HepG2 (cell line): ENCODE results near the gene GATC. TPM values are rescaled to one million over a fixed set of nuclear protein-coding genes. Genes with fewer than 3 reads are reported as not detected.

ENCODE experiments used
- AGO1 ChIP-seq: fragments of 200-400 bp; formaldehyde crosslinking; IDR thresholded peaks from 2 replicates; pipeline ENCODE4 v1.6.1; 2017; ENCODE audit warnings: mild to moderate bottlenecking, low read depth, low read length, moderate library complexity; ENCODE audit not compliant: poor library complexity, severe bottlenecking
- ARID3A ChIP-seq: IDR thresholded peaks from 2 replicates; pipeline ENCODE4 v1.6.1; 2012; ENCODE audit warnings: low read depth, low read length, improper control_type of control experiment
- ARID4A ChIP-seq: sonication (generic); formaldehyde crosslinking; IDR thresholded peaks from 2 replicates; pipeline ENCODE4 v1.5.0; 2020; ENCODE audit warnings: mild to moderate bottlenecking, missing genetic modification reagents, borderline replicate concordance
- ELF1 ChIP-seq: sonication (generic); formaldehyde crosslinking; IDR thresholded peaks from 2 replicates; pipeline ENCODE4 v1.4.0; 2020; ENCODE audit warnings: missing genetic modification reagents
- KDM2A ChIP-seq: sonication (generic); formaldehyde crosslinking; IDR thresholded peaks from 2 replicates; pipeline ENCODE4 v1.4.0; 2020; ENCODE audit warnings: low read depth, missing genetic modification reagents, borderline replicate concordance
- PPARG ChIP-seq: conservative IDR thresholded peaks from 2 replicates; pipeline ENCODE4 v1.6.1; 2016; ENCODE audit warnings: missing biosample characterization, missing genetic modification reagents
- RFX1 ChIP-seq: fragments of 450-650 bp; IDR thresholded peaks from 2 replicates; pipeline ENCODE4 v1.6.1; 2017
- RORA ChIP-seq: sonication (generic); formaldehyde crosslinking; IDR thresholded peaks from 2 replicates; pipeline ENCODE4 v1.5.0; 2020; ENCODE audit warnings: mild to moderate bottlenecking, missing genetic modification reagents, moderate library complexity
- SCMH1 ChIP-seq: sonication (generic); formaldehyde crosslinking; IDR thresholded peaks from 2 replicates; pipeline ENCODE4 v1.9.0; 2021; ENCODE audit warnings: missing genetic modification reagents, mild to moderate bottlenecking, borderline replicate concordance
- TOE1 ChIP-seq: sonication (generic); formaldehyde crosslinking; IDR thresholded peaks from 2 replicates; pipeline ENCODE4 v1.4.0; 2020; ENCODE audit warnings: mild to moderate bottlenecking, missing genetic modification reagents
- ZNF580 ChIP-seq: IDR thresholded peaks from 2 replicates; pipeline ENCODE4 v1.6.1; 2016; ENCODE audit warnings: low read depth, borderline replicate concordance
- ZNF670 ChIP-seq: sonication (generic); formaldehyde crosslinking; IDR thresholded peaks from 2 replicates; pipeline ENCODE4 v1.8.0; 2022; ENCODE audit warnings: mild to moderate bottlenecking, missing genetic modification reagents, borderline replicate concordance
- polyA plus RNA-seq, 8 experiments: library from polyadenylated mRNA; depleted of rRNA in 3 of 8; stranded (reverse) in 7 of 8; unstranded in 1 of 8; fragments of >200 nt; fragmentation: Illumina TruSeq in 4 of 8; extraction: Trizol in 4 of 8; gene quantifications; 2 replicates each; pipeline versions ENCODE4 v1.2.1 to v1.2.3, GENCODE V29; 2011 to 2016; ENCODE audit warnings: low read depth in 4 of 8, missing spikeins in 1 of 8, mixed read lengths in 1 of 8; ENCODE audit not compliant: insufficient read depth in 1 of 8
- total RNA-seq, 5 experiments: library from RNA; depleted of rRNA; stranded (reverse); fragments of >200 nt; fragmentation: Illumina TruSeq; extraction: Trizol; gene quantifications; 2 replicates each; pipeline ENCODE4 v1.2.3, GENCODE V29; 2016; ENCODE audit warnings: low read depth in 1 of 5
- TF ChIP-seq, protein P1 (sequence below): sonication (generic); formaldehyde crosslinking; IDR thresholded peaks from 2 replicates; pipeline ENCODE4 v1.5.1; 2020; ENCODE audit warnings: mild to moderate bottlenecking, missing genetic modification reagents, borderline replicate concordance
- TF ChIP-seq, protein P2 (sequence below): sonication (generic); formaldehyde crosslinking; IDR thresholded peaks from 2 replicates; pipeline ENCODE4 v1.4.0; 2020; ENCODE audit warnings: missing genetic modification reagents; ENCODE audit errors: not compliant biosample characterization

Gene GATC
- total and polyA plus RNA-seq, 2 of the 13 experiments (the other 11 are each of a cell fraction or from before 2014, with no cell fraction given): 17.7 to 29.7 TPM

DNA sequence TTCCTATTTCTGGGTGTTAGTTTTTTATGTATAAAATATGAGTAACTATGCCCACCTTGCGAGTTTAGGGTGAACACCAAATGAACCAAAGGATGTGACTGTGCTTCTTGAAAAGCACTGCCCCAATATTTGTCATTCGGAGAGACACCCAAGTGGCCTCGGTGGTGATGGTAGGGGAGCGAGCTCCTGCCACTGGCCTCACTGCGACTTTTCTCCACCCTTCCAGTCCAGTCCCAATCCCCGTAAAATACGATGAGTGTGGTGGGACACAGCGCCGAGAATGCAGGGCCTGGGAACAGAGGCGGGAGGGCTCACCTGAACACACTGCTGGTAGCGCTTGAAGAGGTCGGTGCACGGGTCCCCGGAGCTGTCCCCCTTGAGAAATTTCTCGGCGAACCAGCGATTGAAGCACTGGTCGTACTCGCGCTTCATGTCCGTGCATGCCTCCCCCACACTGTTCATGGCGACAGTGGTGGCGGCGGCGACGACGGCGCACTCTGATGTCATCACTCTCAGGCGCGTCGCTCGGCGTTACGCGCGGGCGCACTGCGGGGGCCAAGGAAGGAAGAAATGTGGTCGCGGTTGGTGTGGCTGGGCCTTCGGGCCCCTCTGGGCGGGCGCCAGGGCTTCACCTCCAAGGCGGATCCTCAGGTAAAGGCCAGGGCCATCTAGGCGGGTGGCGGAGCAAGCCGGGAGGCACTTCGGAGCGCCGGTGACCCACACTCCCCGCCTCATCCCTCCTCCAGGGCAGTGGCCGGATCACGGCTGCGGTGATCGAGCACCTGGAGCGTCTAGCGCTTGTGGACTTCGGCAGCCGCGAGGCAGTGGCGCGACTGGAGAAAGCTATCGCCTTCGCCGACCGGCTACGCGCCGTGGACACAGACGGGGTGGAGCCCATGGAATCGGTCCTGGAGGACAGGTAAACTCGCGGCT, at the start of gene GATC, which contains the start of gene TRIAP1 (continued):
- TF ChIP-seq, protein P1, sequence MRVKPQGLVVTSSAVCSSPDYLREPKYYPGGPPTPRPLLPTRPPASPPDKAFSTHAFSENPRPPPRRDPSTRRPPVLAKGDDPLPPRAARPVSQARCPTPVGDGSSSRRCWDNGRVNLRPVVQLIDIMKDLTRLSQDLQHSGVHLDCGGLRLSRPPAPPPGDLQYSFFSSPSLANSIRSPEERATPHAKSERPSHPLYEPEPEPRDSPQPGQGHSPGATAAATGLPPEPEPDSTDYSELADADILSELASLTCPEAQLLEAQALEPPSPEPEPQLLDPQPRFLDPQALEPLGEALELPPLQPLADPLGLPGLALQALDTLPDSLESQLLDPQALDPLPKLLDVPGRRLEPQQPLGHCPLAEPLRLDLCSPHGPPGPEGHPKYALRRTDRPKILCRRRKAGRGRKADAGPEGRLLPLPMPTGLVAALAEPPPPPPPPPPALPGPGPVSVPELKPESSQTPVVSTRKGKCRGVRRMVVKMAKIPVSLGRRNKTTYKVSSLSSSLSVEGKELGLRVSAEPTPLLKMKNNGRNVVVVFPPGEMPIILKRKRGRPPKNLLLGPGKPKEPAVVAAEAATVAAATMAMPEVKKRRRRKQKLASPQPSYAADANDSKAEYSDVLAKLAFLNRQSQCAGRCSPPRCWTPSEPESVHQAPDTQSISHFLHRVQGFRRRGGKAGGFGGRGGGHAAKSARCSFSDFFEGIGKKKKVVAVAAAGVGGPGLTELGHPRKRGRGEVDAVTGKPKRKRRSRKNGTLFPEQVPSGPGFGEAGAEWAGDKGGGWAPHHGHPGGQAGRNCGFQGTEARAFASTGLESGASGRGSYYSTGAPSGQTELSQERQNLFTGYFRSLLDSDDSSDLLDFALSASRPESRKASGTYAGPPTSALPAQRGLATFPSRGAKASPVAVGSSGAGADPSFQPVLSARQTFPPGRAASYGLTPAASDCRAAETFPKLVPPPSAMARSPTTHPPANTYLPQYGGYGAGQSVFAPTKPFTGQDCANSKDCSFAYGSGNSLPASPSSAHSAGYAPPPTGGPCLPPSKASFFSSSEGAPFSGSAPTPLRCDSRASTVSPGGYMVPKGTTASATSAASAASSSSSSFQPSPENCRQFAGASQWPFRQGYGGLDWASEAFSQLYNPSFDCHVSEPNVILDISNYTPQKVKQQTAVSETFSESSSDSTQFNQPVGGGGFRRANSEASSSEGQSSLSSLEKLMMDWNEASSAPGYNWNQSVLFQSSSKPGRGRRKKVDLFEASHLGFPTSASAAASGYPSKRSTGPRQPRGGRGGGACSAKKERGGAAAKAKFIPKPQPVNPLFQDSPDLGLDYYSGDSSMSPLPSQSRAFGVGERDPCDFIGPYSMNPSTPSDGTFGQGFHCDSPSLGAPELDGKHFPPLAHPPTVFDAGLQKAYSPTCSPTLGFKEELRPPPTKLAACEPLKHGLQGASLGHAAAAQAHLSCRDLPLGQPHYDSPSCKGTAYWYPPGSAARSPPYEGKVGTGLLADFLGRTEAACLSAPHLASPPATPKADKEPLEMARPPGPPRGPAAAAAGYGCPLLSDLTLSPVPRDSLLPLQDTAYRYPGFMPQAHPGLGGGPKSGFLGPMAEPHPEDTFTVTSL (CRISPR knock-in tag): peak; percentile 56; the same call in 1 of the 2 replicates
- TF ChIP-seq ELF1 (CRISPR knock-in tag) (peak; percentile 87), RORA (CRISPR knock-in tag) (no peak), RFX1 (no peak), PPARG (CRISPR knock-in tag) (peak; percentile 43; the same call in 1 of the 2 replicates), ARID4A (peak; percentile 99), ARID3A (no peak), TOE1 (CRISPR knock-in tag) (no peak), AGO1 (peak; percentile 41), ZNF580 (CRISPR knock-in tag) (peak; percentile 96; the same call in 1 of the 2 replicates), ZNF670 (CRISPR knock-in tag) (0 out of 2 replicates have a peak, but pooled peaks have one; percentile 29), KDM2A (CRISPR knock-in tag) (peak; percentile 99), SCMH1 (CRISPR knock-in tag) (no peak)
- TF ChIP-seq, protein P2, sequence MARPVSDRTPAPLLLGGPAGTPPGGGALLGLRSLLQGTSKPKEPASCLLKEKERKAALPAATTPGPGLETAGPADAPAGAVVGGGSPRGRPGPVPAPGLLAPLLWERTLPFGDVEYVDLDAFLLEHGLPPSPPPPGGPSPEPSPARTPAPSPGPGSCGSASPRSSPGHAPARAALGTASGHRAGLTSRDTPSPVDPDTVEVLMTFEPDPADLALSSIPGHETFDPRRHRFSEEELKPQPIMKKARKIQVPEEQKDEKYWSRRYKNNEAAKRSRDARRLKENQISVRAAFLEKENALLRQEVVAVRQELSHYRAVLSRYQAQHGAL (CRISPR knock-in tag): no peak
